ENCODE data around the gene PRR7. TPM values are rescaled to one million over a fixed set of nuclear protein-coding genes. Genes with fewer than 3 reads are reported as not detected.

The PRR7 gene
- polyA plus RNA-seq, 3 donors = 1.8 to 17.4 (median 2.1) TPM

GRCh38 chr5:177503351-177504085, 56.9 kb downstream of the PRR7 start:
- Histone ChIP-seq H3K9me3 (replicated peaks in 1 of 2; ENCODE audit: control insufficient read depth in 1 of 2, insufficient read depth in 1 of 2, low read length in 2 of 2) (no peaks in the 10 kb centered on the region), H3K27me3 (ENCODE audit: control insufficient read depth in 2 of 2, insufficient read depth in 2 of 2, low read length in 2 of 2) (peaks cover 0 to 14% of the 10 kb centered on the region in 2 donors), H3K36me3 (replicated peaks in 1 of 2; ENCODE audit: control insufficient read depth in 1 of 2, insufficient read depth in 2 of 2, low read length in 2 of 2) (peaks cover 34 to 42% of the 10 kb centered on the region in 2 donors), H3K79me2 (ENCODE audit: insufficient read depth, low read length) (peaks cover 39% of the 10 kb centered on the region), H2AFZ (ENCODE audit: insufficient read depth, low read depth, low read length, poor library complexity, severe bottlenecking) (no peak overlapping the region), H3K27ac (ENCODE audit: low read depth in 1 of 2, low read length in 2 of 2) (no peak overlapping the region), H4K20me1 (ENCODE audit: insufficient read depth, low read length) (peaks cover 80% of the 10 kb centered on the region), H3K4me1 (ENCODE audit: control insufficient read depth in 1 of 2, insufficient read depth in 2 of 2, low read length in 2 of 2) (peaks cover 64 to 80% of the 10 kb centered on the region in 2 donors), H3K9ac (ENCODE audit: insufficient read depth, low read length, poor library complexity, severe bottlenecking) (no peak overlapping the region), H3K4me2 (replicated peaks; ENCODE audit: extremely low read depth, low read length, poor library complexity, severe bottlenecking) (no peak overlapping the region), H3K4me3 (replicated peaks in 1 of 3; ENCODE audit: low read depth in 2 of 3, low read length in 3 of 3) (no peak overlapping the region)
- Mint-ChIP-seq H3K36me3 (peaks cover 42 to 60% of the 10 kb centered on the region in 2 donors), H3K4me3 (no peak overlapping the region), H3K27me3 (ENCODE audit: low read depth in 3 of 3) (peaks cover 16 to 22% (median 21%) of the 10 kb centered on the region in 3 donors), H3K9me3 (peaks cover 0 to 3% (median 0%) of the 10 kb centered on the region in 7 donors), H3K4me1 (peaks cover 65% of the 10 kb centered on the region), H3K27ac (peak overlapping the region in 1 of 7 donors; percentile 30)
- 85% methylated on average over 21 of the region's 24 CpGs for WGBS (ENCODE audit: insufficient coverage)
- intact Hi-C loops (cut with micrococcal nuclease) = loop anchor here (2.0 to 10.0 kb wide), 3 partner anchors 111 to 189 kb away; partner anchors contain the start of gene MXD3 (in 1 of the 2)
- no peak for TF ChIP-seq CTCF (IDR thresholded peaks at IDR 0.05)
- DNase-seq = no peak

DNA sequence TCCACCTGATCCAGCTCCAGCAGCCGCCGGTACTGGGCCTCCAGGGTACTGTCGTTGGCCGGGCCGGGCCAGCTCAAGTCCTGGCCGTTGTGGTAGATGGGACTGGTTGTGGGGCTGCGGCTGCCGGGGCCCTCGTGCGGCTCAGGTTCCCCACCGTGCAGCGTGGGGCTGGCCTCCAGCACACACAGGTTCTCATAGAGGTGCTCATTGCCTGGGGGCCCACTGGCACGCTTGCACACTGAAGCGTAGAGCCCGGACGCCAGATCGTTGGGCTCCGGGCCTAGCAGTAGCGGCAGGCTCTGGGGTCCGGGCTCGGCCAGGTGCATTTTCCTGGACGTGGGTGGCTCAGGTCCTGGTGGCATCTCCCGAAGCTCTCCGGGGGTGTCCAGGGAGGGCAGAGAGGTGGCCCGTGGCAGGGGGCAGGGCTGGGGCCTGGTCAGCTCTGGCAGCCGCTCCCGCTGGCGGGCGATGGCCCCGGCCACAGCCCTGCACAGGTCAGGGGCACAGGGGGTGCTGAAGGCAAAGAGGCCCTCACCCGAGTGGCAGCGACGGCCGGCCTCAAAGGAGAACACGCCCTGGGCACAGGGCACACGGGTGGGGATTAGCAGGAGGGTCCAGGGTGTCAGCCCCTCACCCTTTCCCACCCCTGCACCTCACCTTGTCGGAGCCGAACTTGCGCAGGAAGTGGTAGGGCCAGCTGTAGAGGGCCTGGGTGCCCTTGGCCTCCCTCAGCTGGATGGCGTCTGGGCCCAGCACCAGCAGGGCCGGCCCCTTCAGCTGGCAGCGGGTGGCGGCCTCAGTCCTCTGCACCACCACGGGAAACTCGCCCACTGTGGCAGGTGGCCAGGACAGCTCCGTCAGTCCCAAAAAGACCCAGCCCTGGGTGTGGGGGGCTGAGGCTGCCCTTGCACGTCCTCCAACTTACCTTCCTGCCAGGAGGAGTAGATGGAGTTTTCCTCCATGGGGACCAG, 57.8 kb downstream of the PRR7 start:
- Histone ChIP-seq H3K4me1 (ENCODE audit: control insufficient read depth in 1 of 2, insufficient read depth in 2 of 2, low read length in 2 of 2) (peaks cover 62 to 85% of the 10 kb centered on the region in 2 donors), H3K36me3 (replicated peaks in 1 of 2; ENCODE audit: control insufficient read depth in 1 of 2, insufficient read depth in 2 of 2, low read length in 2 of 2) (peaks cover 34 to 42% of the 10 kb centered on the region in 2 donors), H3K79me2 (ENCODE audit: insufficient read depth, low read length) (peaks cover 48% of the 10 kb centered on the region), H3K4me3 (replicated peaks in 1 of 3; ENCODE audit: low read depth in 2 of 3, low read length in 3 of 3) (no peak overlapping the region), H3K27me3 (ENCODE audit: control insufficient read depth in 2 of 2, insufficient read depth in 2 of 2, low read length in 2 of 2) (peaks cover 0 to 5% of the 10 kb centered on the region in 2 donors), H2AFZ (ENCODE audit: insufficient read depth, low read depth, low read length, poor library complexity, severe bottlenecking) (no peak overlapping the region), H3K9me3 (replicated peaks in 1 of 2; ENCODE audit: control insufficient read depth in 1 of 2, insufficient read depth in 1 of 2, low read length in 2 of 2) (no peaks in the 10 kb centered on the region), H3K4me2 (replicated peaks; ENCODE audit: extremely low read depth, low read length, poor library complexity, severe bottlenecking) (no peak overlapping the region), H4K20me1 (ENCODE audit: insufficient read depth, low read length) (peaks cover 86% of the 10 kb centered on the region), H3K27ac (ENCODE audit: low read depth in 1 of 2, low read length in 2 of 2) (no peak overlapping the region), H3K9ac (ENCODE audit: insufficient read depth, low read length, poor library complexity, severe bottlenecking) (no peak overlapping the region)
- peaks cover 44 to 62% of the 10 kb centered on the region in 2 donors for H3K36me3 Mint-ChIP-seq
- H3K4me1 Mint-ChIP-seq = peaks cover 60% of the 10 kb centered on the region
- no peak for DNase-seq
- intact Hi-C loops (cut with micrococcal nuclease) = loop anchor here (5.0 to 10.0 kb wide), 2 partner anchors 112 to 190 kb away; partner anchors contain the start of gene MXD3 (in 1 of the 2)
- peak overlapping the region in 1 of 7 donors; percentile 66 for H3K27ac Mint-ChIP-seq
- peaks cover 0 to 3% (median 0%) of the 10 kb centered on the region in 7 donors for H3K9me3 Mint-ChIP-seq
- TF ChIP-seq CTCF (IDR thresholded peaks at IDR 0.05) = no peak
- no peak overlapping the region for H3K4me3 Mint-ChIP-seq
- H3K27me3 Mint-ChIP-seq (ENCODE audit: low read depth in 3 of 3) = peaks cover 11 to 13% (median 13%) of the 10 kb centered on the region in 3 donors
- WGBS (ENCODE audit: insufficient coverage) = 94% methylated on average over 40 of the region's 47 CpGs
